ENCODE results near the gene SLC38A6.
A peak's percentile ranks its signal among the peaks of the same experiment; 100 is the strongest.

SLC38A6 gene

GRCh38 chr14:60981633-60982455 is 799 bp downstream of the SLC38A6 start:
- peak; percentile 10 for DNase-seq

- no peak for DNase-seq
These were observed 3.2 kb downstream of the SLC38A6 start for GRCh38 chr14:60984196-60984595.

GRCh38 chr14:60986500-60986899 is 5.5 kb downstream of the SLC38A6 start:
- no peak for DNase-seq

- no peak for DNase-seq
These were observed 8.6 kb downstream of the SLC38A6 start for GRCh38 chr14:60989599-60989998.

GRCh38 chr14:60998617-60999016 is 17.6 kb downstream of the SLC38A6 start:
- no peak for DNase-seq

- DNase-seq, result no peak
These were observed 18.5 kb downstream of the SLC38A6 start for GRCh38 chr14:60999536-60999935.

GRCh38 chr14:61003571-61003970 is 22.5 kb downstream of the SLC38A6 start:
- DNase-seq, result no peak

GRCh38 chr14:61019537-61019936 is 38.5 kb downstream of the SLC38A6 start:
- no peak for DNase-seq

- DNase-seq, result peak; percentile 62
These were observed 44.5 kb downstream of the SLC38A6 start for GRCh38 chr14:61025251-61026223.

- DNase-seq, result no peak
These were observed 45.5 kb downstream of the SLC38A6 start for GRCh38 chr14:61026526-61026925.

GRCh38 chr14:61031026-61031425 is 50.0 kb downstream of the SLC38A6 start:
- no peak for DNase-seq

- DNase-seq, result no peak
These were observed 52.0 kb downstream of the SLC38A6 start for GRCh38 chr14:61033054-61033453.

- no peak for DNase-seq
These were observed 52.8 kb downstream of the SLC38A6 start for GRCh38 chr14:61033855-61034254.

- no peak for DNase-seq
These were observed 53.5 kb downstream of the SLC38A6 start for GRCh38 chr14:61034416-61035120.

GRCh38 chr14:61037215-61037614 is 56.2 kb downstream of the SLC38A6 start:
- no peak for DNase-seq

- DNase-seq, result no peak
These were observed 60.7 kb downstream of the SLC38A6 start for GRCh38 chr14:61041704-61042103.

- DNase-seq, result no peak
These were observed 61.2 kb downstream of the SLC38A6 start for GRCh38 chr14:61042220-61042619.

- no peak for DNase-seq
These were observed 62.5 kb downstream of the SLC38A6 start for GRCh38 chr14:61043506-61043905.

GRCh38 chr14:61047021-61047420 is 66.0 kb downstream of the SLC38A6 start:
- no peak for DNase-seq

GRCh38 chr14:61048640-61049039 is 67.6 kb downstream of the SLC38A6 start:
- DNase-seq, result no peak

- DNase-seq, result no peak
These were observed 69.4 kb downstream of the SLC38A6 start for GRCh38 chr14:61050417-61050816.

- no peak for DNase-seq
These were observed 70.0 kb downstream of the SLC38A6 start for GRCh38 chr14:61051051-61051450.

GRCh38 chr14:61051621-61052020 is 70.6 kb downstream of the SLC38A6 start:
- no peak for DNase-seq
